Stimulated activated CD4-positive, alpha-beta T cell treated with anti-CD3 and anti-CD28 coated beads, Interleukin-2, amount 100 ng/mL, for 48 hours (primary cell): ENCODE measurements around the gene PML.

Source experiments
- DNase-seq, 2 donors: peaks; one replicate each; pipeline ENCODE4 v3.0.0-alpha.2; 2020

PML gene

GRCh38 chr15:73994413-73994883 is at the start of gene PML:
Gene PML, plus strand, starts transcription at chr15:73994716. Its CDS starts 97 bp downstream, at chr15:73994813.
- DNase-seq: peak; percentile 88 to 89

GRCh38 chr15:73945130-73945508 is 49.4 kb upstream of the PML start:
- DNase-seq: no peak

GRCh38 chr15:73946046-73946721 is 48.3 kb upstream of the PML start:
- DNase-seq: no peak

- DNase-seq: no peak
These were observed 47.6 kb upstream of the PML start for GRCh38 chr15:73946795-73947370.

- DNase-seq: no peak
These were observed 46.9 kb upstream of the PML start for GRCh38 chr15:73947651-73948050.

- no peak for DNase-seq
These were observed 46.1 kb upstream of the PML start for GRCh38 chr15:73948396-73948795.

- no peak for DNase-seq
These were observed 45.5 kb upstream of the PML start for GRCh38 chr15:73948982-73949381.

GRCh38 chr15:73949496-73949895 is 45.0 kb upstream of the PML start:
- DNase-seq: no peak

GRCh38 chr15:73950479-73950830 is 44.1 kb upstream of the PML start:
- DNase-seq: no peak

GRCh38 chr15:73950831-73951561 is 43.5 kb upstream of the PML start:
- DNase-seq: peak; percentile 54 to 60

GRCh38 chr15:73951601-73952000 is 42.9 kb upstream of the PML start:
- DNase-seq: no peak

- no peak for DNase-seq
These were observed 42.2 kb upstream of the PML start for GRCh38 chr15:73952171-73952912.

GRCh38 chr15:73952913-73953750 is 41.4 kb upstream of the PML start:
- no peak for DNase-seq

GRCh38 chr15:73954188-73955145 is 40.0 kb upstream of the PML start:
- no peak for DNase-seq

- DNase-seq: no peak
These were observed 39.2 kb upstream of the PML start for GRCh38 chr15:73955326-73955725.

GRCh38 chr15:73955861-73956742 is 38.4 kb upstream of the PML start:
- DNase-seq: no peak

GRCh38 chr15:73956743-73957135 is 37.8 kb upstream of the PML start:
- no peak for DNase-seq

- no peak for DNase-seq
These were observed 37.2 kb upstream of the PML start for GRCh38 chr15:73957276-73957675.

- no peak for DNase-seq
These were observed 36.7 kb upstream of the PML start for GRCh38 chr15:73957785-73958184.

GRCh38 chr15:73959012-73959581 is 35.4 kb upstream of the PML start:
- DNase-seq: no peak
